ENCODE data around the gene BOLA1.

DNA sequence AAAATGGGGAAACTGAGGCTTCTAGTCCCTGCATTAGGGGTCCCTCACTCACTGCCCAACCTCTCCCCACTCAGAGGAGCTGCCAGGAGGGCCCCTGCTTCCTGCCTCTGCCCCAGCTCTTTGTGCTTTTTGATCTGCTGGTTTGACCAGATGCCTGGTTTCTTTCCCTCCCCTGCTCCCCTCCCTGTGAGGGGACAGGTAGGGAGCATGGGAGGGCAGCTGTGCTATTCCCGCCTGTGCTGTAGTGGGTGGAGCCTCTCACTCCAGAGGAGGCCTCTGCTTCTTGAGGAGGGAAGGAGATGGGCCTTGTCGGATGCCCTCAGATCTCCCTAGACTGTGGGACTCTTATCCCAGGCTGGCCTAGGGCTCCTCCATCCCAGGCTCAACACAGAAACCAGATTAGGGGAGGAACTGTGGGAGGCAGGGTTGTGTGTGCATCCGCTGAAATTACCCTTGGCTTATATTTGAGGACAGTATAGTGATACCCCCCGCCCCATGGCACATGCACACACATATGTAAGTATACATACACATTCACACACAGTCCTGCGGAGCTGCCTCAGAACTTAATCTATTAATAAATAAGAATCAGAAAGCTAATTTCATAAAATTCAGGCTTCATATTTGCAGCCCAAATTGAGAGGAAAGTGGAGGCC, 4.6 kb downstream of the BOLA1 start:
- TF ChIP-seq CTCF (IDR thresholded peaks at IDR 0.05; ENCODE audit: insufficient read depth, low read length) (no peak), REST (IDR thresholded peaks at IDR 0.05; ENCODE audit: insufficient replicate concordance, low read depth) (no peak), POLR2AphosphoS5 (IDR thresholded peaks at IDR 0.05; ENCODE audit: low read depth) (no peak), SPI1 (IDR thresholded peaks at IDR 0.05; ENCODE audit: borderline replicate concordance, low read depth) (no peak), GABPA (IDR thresholded peaks at IDR 0.05; ENCODE audit: low read depth) (no peak)

All from HL-60 (cell line).